GM18519 (cell line): Measurements from ENCODE around the gene SLC22A12.

Source experiments
- ATAC-seq: cut with Tn5 transposase; IDR thresholded peaks from one replicate; pipeline ENCODE4 v1.9.1; 2021; ENCODE audit warnings: mild to moderate bottlenecking, moderate library complexity; ENCODE audit not compliant: unreplicated experiment, low FRiP score

Gene SLC22A12

GRCh38 chr11:64562723-64563351, 28.2 kb upstream of the SLC22A12 start:
- no peak for ATAC-seq

- no peak for ATAC-seq
Observed at GRCh38 chr11:64563966-64564365, 27.1 kb upstream of the SLC22A12 start.

GRCh38 chr11:64564419-64564818, 26.6 kb upstream of the SLC22A12 start:
- no peak for ATAC-seq

- ATAC-seq, result no peak
Observed at GRCh38 chr11:64564947-64565889, 25.8 kb upstream of the SLC22A12 start.

GRCh38 chr11:64566042-64566914, 24.7 kb upstream of the SLC22A12 start:
- ATAC-seq, result no peak

- ATAC-seq, result no peak
Observed at GRCh38 chr11:64566915-64567891, 23.8 kb upstream of the SLC22A12 start.

- no peak for ATAC-seq
Observed at GRCh38 chr11:64568041-64568571, 22.9 kb upstream of the SLC22A12 start.

- ATAC-seq, result no peak
Observed at GRCh38 chr11:64568584-64569140, 22.4 kb upstream of the SLC22A12 start.

GRCh38 chr11:64569300-64569970, 21.6 kb upstream of the SLC22A12 start:
- no peak for ATAC-seq

GRCh38 chr11:64570341-64570740, 20.7 kb upstream of the SLC22A12 start:
- no peak for ATAC-seq

GRCh38 chr11:64571050-64571409, 20.0 kb upstream of the SLC22A12 start:
- no peak for ATAC-seq

GRCh38 chr11:64571410-64572091, 19.5 kb upstream of the SLC22A12 start:
- no peak for ATAC-seq

GRCh38 chr11:64572143-64572542, 18.9 kb upstream of the SLC22A12 start:
- no peak for ATAC-seq

GRCh38 chr11:64577202-64577601, 13.8 kb upstream of the SLC22A12 start:
- no peak for ATAC-seq

GRCh38 chr11:64580412-64580811, 10.6 kb upstream of the SLC22A12 start:
- no peak for ATAC-seq

GRCh38 chr11:64581057-64581523, 9.9 kb upstream of the SLC22A12 start:
- ATAC-seq, result no peak

GRCh38 chr11:64582885-64583284, 8.1 kb upstream of the SLC22A12 start:
- no peak for ATAC-seq
